IPS DF 19.7 (cell line): Measurements from ENCODE around the gene TUBA4B.
A peak's percentile ranks its signal among the peaks of the same experiment; 100 is the strongest.
"Not testable (repeated sequence)": the region's sequence is repeated elsewhere in the genome, so short reads cannot be mapped to it uniquely, and the experiment has no call there.

Source experiments
- DNase-seq: peaks from one replicate; pipeline ENCODE4 v3.0.0-alpha.2; 2013; ENCODE audit warnings: low read depth, low spot score

The TUBA4B gene

GRCh38 chr2:219274361-219274921 lies 21.4 kb downstream of the TUBA4B start:
- no peak for DNase-seq

DNA sequence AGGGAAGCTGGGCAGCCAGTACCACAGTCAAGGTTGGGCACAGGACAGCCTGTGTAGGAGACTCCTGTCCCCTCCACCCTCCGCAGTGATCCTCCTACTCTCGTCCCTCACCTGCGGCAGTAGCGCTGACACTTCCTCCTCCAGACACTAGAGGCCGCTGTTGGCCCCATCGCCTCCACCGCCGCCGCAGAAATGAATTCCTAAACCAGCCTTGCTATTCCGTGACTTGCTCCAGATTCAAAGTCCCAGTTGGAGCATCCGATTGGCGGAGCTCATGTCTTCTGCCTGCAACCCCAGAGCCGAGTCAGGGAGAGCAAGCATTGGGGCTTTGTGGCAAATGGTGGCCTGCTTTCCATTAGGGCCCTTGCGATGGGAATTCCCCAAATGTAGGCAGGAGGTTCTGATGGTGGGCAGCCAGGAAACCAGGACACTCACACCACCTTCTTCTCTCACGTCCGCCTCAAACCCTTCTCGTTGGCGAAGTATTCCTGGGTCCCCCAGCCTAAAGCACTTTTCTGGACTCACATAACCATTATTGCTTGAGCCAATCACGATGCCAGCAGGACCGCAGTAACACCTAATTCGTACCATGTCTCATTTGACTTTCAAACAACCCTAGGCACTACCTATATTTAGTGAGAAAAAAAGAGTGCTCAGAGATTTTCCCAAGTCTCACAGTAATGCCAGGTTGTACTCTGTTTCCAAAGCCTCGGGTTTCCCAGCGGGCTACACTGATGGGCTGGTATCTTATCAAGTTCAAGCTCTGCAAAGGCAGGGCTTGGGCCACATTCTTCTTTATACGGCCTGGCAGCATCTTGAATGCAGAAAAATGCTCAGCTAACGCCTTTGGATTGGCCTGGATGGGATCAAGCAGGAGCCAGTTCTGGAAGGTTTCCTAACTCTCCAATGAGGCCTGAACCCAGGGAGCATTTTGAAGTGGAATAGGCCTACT lies 24.9 kb downstream of the TUBA4B start:
- DNase-seq, result no peak

GRCh38 chr2:219278655-219279150 lies 25.7 kb downstream of the TUBA4B start:
- DNase-seq, result no peak

- DNase-seq, result peak; percentile 78
Measured at GRCh38 chr2:219279151-219279915, 26.3 kb downstream of the TUBA4B start, which contains the start of gene DNAJB2. Gene DNAJB2 (plus strand): TSS chr2:219279366. CDS start chr2:219279834, 468 bp downstream.

- DNase-seq, result no peak
Measured at GRCh38 chr2:219279916-219280516, 27.0 kb downstream of the TUBA4B start.

GRCh38 chr2:219280651-219281050 lies 27.6 kb downstream of the TUBA4B start:
- no peak for DNase-seq

- no peak for DNase-seq
Measured at GRCh38 chr2:219281588-219281987, 28.5 kb downstream of the TUBA4B start.

GRCh38 chr2:219282375-219282774 lies 29.3 kb downstream of the TUBA4B start:
- no peak for DNase-seq

DNA sequence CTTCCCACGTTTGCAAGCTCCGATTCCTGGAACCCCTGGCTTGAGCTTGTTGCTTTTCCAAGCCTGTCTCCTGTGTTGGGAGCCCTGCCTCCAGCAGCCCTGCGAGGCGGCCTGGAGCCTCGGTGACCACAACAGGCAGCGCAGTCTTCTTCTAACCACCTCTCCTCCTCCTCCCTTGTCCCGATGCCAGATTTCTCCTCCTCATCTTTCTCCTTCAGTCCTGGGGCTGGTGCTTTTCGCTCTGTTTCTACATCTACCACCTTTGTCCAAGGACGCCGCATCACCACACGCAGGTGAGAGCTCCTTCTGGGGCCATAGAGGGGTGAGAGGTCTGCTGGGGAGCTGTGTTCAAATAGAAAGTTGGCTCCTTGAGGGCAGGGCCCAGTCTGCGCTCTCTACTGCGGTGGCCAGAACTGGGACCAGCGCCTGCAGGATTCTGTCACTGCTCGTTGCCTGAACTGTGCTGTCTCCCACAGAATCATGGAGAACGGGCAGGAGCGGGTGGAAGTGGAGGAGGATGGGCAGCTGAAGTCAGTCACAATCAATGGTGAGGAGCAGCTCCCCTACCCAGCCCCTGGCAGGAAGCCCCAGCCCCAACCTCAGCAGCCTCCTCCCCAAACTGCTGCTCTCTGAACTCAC lies 30.0 kb downstream of the TUBA4B start:
- DNase-seq, result no peak

DNA sequence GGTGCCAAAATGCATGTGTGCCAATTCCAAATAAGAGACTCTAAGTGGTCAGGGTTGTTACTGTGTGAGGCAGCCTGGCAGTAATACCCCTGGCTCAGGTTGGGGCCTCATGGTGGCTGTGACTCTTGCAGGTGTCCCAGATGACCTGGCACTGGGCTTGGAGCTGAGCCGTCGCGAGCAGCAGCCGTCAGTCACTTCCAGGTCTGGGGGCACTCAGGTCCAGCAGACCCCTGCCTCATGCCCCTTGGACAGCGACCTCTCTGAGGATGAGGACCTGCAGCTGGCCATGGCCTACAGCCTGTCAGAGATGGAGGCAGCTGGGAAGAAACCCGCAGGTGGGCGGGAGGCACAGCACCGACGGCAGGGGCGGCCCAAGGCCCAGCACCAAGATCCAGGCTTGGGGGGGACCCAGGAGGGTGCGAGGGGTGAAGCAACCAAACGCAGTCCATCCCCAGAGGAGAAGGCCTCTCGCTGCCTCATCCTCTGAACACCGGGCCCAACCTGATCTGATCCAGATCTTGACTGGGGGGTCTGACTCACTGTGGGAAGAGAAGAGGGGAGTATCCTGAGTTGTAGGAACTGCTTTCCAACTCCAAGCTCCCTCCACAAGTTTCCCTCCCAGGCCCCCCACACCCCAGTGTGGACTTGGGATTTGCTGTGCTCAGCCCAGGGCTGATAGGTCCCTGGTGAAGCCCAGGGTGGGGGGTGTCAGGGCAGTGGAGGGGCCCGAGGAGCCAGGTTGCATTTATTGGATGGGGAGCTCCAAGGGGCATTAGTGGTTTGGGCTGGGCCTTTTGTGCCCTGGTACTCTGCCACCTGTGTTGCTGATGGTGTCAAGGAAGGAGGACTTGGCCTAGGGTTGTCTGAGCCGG lies 31.7 kb downstream of the TUBA4B start:
- DNase-seq, result no peak

DNA sequence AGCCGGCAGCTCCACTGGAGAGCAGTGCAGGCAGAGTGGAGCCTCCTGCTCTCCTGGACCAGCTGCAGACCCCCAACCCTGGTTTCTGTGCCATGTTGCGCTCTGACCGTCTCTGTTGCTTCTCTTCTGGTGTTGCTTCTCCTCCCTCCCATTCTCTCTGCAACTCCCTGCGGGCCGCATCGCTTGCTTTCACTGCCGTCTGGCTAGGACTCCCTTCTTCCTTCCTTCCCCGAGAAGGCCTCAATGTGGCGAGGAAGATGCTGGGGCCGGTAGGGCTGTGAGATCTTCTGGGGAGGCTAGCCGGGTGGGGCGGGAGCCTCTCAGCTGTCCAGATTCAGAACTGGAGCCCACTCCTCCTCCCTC lies 32.3 kb downstream of the TUBA4B start:
- DNase-seq, result no peak

GRCh38 chr2:219285894-219286425 lies 32.9 kb downstream of the TUBA4B start:
- DNase-seq, result no peak

GRCh38 chr2:219286436-219287115 lies 33.5 kb downstream of the TUBA4B start:
- no peak for DNase-seq

- not testable (repeated sequence) for DNase-seq
Measured at GRCh38 chr2:219287116-219287440, 34.0 kb downstream of the TUBA4B start.

DNA sequence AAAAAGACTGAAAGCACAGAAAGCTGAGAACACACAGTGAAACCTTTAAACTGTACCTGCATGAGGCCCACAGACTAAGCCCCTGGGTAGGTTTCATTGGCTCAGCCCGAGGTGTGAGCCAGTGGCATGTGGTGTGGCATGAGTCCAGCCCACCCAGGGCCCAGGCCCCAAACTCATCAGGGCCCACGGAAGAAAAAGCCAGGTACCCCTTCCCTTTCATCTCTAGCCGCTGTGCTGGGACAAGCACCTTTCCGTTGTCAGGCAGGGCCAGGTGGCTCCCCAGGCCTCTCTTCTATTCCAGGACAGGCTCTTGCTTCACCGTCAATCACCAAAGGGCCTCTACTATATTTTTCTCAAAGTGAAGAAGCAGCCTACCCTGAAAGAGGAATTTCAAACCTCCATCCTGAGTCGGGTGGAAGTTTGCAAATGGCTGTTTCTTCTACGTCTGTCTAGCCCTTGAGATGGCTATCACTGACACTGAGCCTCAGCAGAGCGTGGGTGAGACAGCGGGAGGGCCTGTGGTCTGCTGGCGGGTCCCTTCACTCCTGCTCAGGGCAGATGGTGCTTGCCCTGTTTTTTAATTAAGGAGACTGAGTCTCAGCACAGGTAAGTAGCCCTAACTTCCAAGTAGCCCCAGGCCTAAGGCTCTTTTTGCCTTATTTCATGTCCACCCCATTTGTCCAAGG lies 34.7 kb downstream of the TUBA4B start:
- no peak for DNase-seq

GRCh38 chr2:219289195-219289536 lies 36.1 kb downstream of the TUBA4B start:
- no peak for DNase-seq

DNA sequence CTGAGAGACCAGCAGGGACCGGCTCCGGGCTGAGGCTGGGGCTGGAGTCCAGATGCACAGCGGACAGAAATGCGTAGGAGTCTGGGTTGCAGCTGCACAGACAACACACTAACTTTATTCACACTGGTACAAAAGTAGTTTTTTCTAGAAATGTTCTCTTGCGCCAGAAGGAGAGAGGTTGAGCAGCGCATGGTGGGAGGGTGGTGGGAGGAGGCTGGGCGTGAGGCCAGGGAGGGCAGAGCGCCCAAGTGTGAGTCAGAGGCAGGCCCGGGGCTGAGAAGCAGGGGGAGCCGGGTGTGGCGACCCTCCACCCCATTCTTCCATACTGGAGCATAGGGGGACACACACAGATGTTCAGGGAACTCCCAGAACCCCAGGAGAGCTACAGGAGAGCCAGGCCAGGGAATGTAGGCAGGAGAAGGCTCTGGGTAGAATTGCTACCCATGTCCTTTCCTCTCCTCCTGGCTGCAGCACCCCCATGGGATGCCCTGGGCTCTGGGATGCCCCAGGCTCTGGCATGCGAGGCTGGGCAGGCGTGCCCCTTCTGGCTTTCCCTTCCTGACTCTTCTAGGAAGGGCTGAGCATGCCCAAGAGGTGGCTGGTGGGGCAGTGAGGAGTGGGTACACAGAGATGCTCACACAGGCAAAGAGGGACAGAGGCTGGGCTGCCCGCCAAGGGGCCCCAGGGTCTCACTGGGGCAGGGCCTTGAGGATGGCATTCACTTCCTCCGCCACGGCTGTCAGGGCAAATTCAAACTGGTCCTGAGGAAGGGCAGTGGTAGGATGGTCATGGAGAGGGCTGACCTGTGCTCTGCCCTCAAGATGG lies 36.7 kb downstream of the TUBA4B start:
- no peak for DNase-seq
